ENCODE measurements around the gene TANC2. TPM values are rescaled to one million over a fixed set of nuclear protein-coding genes. Genes with fewer than 3 reads are reported as not detected.
"Not testable (repeated sequence)": the region's sequence is repeated elsewhere in the genome, so short reads cannot be mapped to it uniquely, and the experiment has no call there.

Gene TANC2
- total RNA-seq, 1 donor from 2014 or later: 1.0 TPM

GRCh38 chr17:62968445-62968923 is 2.4 kb downstream of the TANC2 start:
- peak; percentile 44 for DNase-seq (ENCODE audit: low spot score)
- no peaks in the 10 kb centered on the region for H3K36me3 Mint-ChIP-seq (ENCODE audit: low read depth)
- H3K27ac Mint-ChIP-seq: no peak overlapping the region
- peaks cover 4% of the 10 kb centered on the region for H3K9me3 Mint-ChIP-seq
- H3K4me1 Mint-ChIP-seq (ENCODE audit: low read depth): peaks cover 30% of the 10 kb centered on the region
- peaks cover 46% of the 10 kb centered on the region for H3K27me3 Mint-ChIP-seq (ENCODE audit: insufficient read depth)
- intact Hi-C loops (cut with micrococcal nuclease): loop anchor here (1.0 to 5.0 kb wide), 5 partner anchors 243 to 546 kb away; partner anchors contain the start of gene METTL2A
- H3K4me3 Mint-ChIP-seq: peak overlapping the region; percentile 47

GRCh38 chr17:62970610-62971009 is 4.6 kb downstream of the TANC2 start:
- peaks cover under 1% of the 10 kb centered on the region for H3K9me3 Mint-ChIP-seq
- DNase-seq (ENCODE audit: low spot score): no peak
- H3K4me1 Mint-ChIP-seq (ENCODE audit: low read depth): peaks cover 19% of the 10 kb centered on the region
- H3K27ac Mint-ChIP-seq: no peak overlapping the region
- intact Hi-C loops (cut with micrococcal nuclease): no loop called here
- peaks cover 39% of the 10 kb centered on the region for H3K27me3 Mint-ChIP-seq (ENCODE audit: insufficient read depth)
- H3K36me3 Mint-ChIP-seq (ENCODE audit: low read depth): no peaks in the 10 kb centered on the region
- H3K4me3 Mint-ChIP-seq: no peak overlapping the region

- DNase-seq (ENCODE audit: low spot score): no peak
- intact Hi-C loops (cut with micrococcal nuclease): no loop called here
- H3K27ac Mint-ChIP-seq: no peak overlapping the region
- H3K9me3 Mint-ChIP-seq: peaks cover 3% of the 10 kb centered on the region
- H3K27me3 Mint-ChIP-seq (ENCODE audit: insufficient read depth): peaks cover 36% of the 10 kb centered on the region
- no peak overlapping the region for H3K4me3 Mint-ChIP-seq
- no peaks in the 10 kb centered on the region for H3K36me3 Mint-ChIP-seq (ENCODE audit: low read depth)
- H3K4me1 Mint-ChIP-seq (ENCODE audit: low read depth): peaks cover 15% of the 10 kb centered on the region
Measured at GRCh38 chr17:62971853-62972252, 5.8 kb downstream of the TANC2 start.

GRCh38 chr17:62974788-62975187 is 8.8 kb downstream of the TANC2 start:
- DNase-seq (ENCODE audit: low spot score): no peak
- Mint-ChIP-seq H3K4me1 (ENCODE audit: low read depth) (no peaks in the 10 kb centered on the region), H3K27me3 (ENCODE audit: insufficient read depth) (peaks cover 15% of the 10 kb centered on the region), H3K36me3 (ENCODE audit: low read depth) (no peaks in the 10 kb centered on the region), H3K4me3 (no peak overlapping the region), H3K27ac (no peak overlapping the region), H3K9me3 (peaks cover 4% of the 10 kb centered on the region)
- intact Hi-C loops (cut with micrococcal nuclease): no loop called here

GRCh38 chr17:62975206-62975605 is 9.2 kb downstream of the TANC2 start:
- Mint-ChIP-seq H3K9me3 (peaks cover 4% of the 10 kb centered on the region), H3K27me3 (ENCODE audit: insufficient read depth) (peaks cover 15% of the 10 kb centered on the region), H3K36me3 (ENCODE audit: low read depth) (no peaks in the 10 kb centered on the region), H3K4me1 (ENCODE audit: low read depth) (no peaks in the 10 kb centered on the region), H3K4me3 (no peak overlapping the region), H3K27ac (no peak overlapping the region)
- no peak for DNase-seq (ENCODE audit: low spot score)
- intact Hi-C loops (cut with micrococcal nuclease): no loop called here

GRCh38 chr17:62976643-62977231 is 10.7 kb downstream of the TANC2 start:
- intact Hi-C loops (cut with micrococcal nuclease); H3K27ac Mint-ChIP-seq; H3K4me3 Mint-ChIP-seq; H3K9me3 Mint-ChIP-seq; DNase-seq (ENCODE audit: low spot score); H3K27me3 Mint-ChIP-seq (ENCODE audit: insufficient read depth); H3K4me1 Mint-ChIP-seq (ENCODE audit: low read depth); H3K36me3 Mint-ChIP-seq (ENCODE audit: low read depth): not testable (repeated sequence)

GRCh38 chr17:62980842-62981241 is 14.8 kb downstream of the TANC2 start:
- no peaks in the 10 kb centered on the region for H3K27me3 Mint-ChIP-seq (ENCODE audit: insufficient read depth)
- DNase-seq (ENCODE audit: low spot score): no peak
- intact Hi-C loops (cut with micrococcal nuclease): no loop called here
- H3K9me3 Mint-ChIP-seq: peaks cover 29% of the 10 kb centered on the region
- H3K27ac Mint-ChIP-seq: no peak overlapping the region
- no peaks in the 10 kb centered on the region for H3K4me1 Mint-ChIP-seq (ENCODE audit: low read depth)
- H3K36me3 Mint-ChIP-seq (ENCODE audit: low read depth): no peaks in the 10 kb centered on the region
- H3K4me3 Mint-ChIP-seq: no peak overlapping the region

- no peak overlapping the region for H3K4me3 Mint-ChIP-seq
- peaks cover 31% of the 10 kb centered on the region for H3K9me3 Mint-ChIP-seq
- no peak overlapping the region for H3K27ac Mint-ChIP-seq
- H3K4me1 Mint-ChIP-seq (ENCODE audit: low read depth): no peaks in the 10 kb centered on the region
- no peaks in the 10 kb centered on the region for H3K36me3 Mint-ChIP-seq (ENCODE audit: low read depth)
- no peaks in the 10 kb centered on the region for H3K27me3 Mint-ChIP-seq (ENCODE audit: insufficient read depth)
- intact Hi-C loops (cut with micrococcal nuclease): no loop called here
- DNase-seq (ENCODE audit: low spot score): no peak
Measured at GRCh38 chr17:62981933-62982332, 15.9 kb downstream of the TANC2 start.

GRCh38 chr17:62984801-62985200 is 18.8 kb downstream of the TANC2 start:
- Mint-ChIP-seq H3K36me3 (ENCODE audit: low read depth) (no peaks in the 10 kb centered on the region), H3K4me3 (no peak overlapping the region), H3K27me3 (ENCODE audit: insufficient read depth) (no peaks in the 10 kb centered on the region), H3K4me1 (ENCODE audit: low read depth) (no peaks in the 10 kb centered on the region), H3K9me3 (peaks cover 31% of the 10 kb centered on the region), H3K27ac (no peak overlapping the region)
- intact Hi-C loops (cut with micrococcal nuclease): no loop called here
- no peak for DNase-seq (ENCODE audit: low spot score)

GRCh38 chr17:62986549-62986948 is 20.5 kb downstream of the TANC2 start:
- no peak for DNase-seq (ENCODE audit: low spot score)
- Mint-ChIP-seq H3K27ac (no peak overlapping the region), H3K9me3 (peaks cover 31% of the 10 kb centered on the region), H3K36me3 (ENCODE audit: low read depth) (no peaks in the 10 kb centered on the region), H3K27me3 (ENCODE audit: insufficient read depth) (no peaks in the 10 kb centered on the region), H3K4me3 (no peak overlapping the region), H3K4me1 (ENCODE audit: low read depth) (no peaks in the 10 kb centered on the region)
- intact Hi-C loops (cut with micrococcal nuclease): no loop called here

GRCh38 chr17:62987136-62987535 is 21.1 kb downstream of the TANC2 start:
- H3K27ac Mint-ChIP-seq: no peak overlapping the region
- intact Hi-C loops (cut with micrococcal nuclease): no loop called here

GRCh38 chr17:62989501-62989900 is 23.5 kb downstream of the TANC2 start:
- intact Hi-C loops (cut with micrococcal nuclease): no loop called here

More at GRCh38 chr17:62987136-62987535, 21.1 kb downstream of the TANC2 start:
- Mint-ChIP-seq H3K36me3 (ENCODE audit: low read depth) (no peaks in the 10 kb centered on the region), H3K4me1 (ENCODE audit: low read depth) (no peaks in the 10 kb centered on the region), H3K9me3 (peaks cover 31% of the 10 kb centered on the region), H3K4me3 (no peak overlapping the region), H3K27me3 (ENCODE audit: insufficient read depth) (no peaks in the 10 kb centered on the region)
- DNase-seq (ENCODE audit: low spot score): no peak

GRCh38 chr17:62994931-62995330 is 28.9 kb downstream of the TANC2 start:
- H3K27ac Mint-ChIP-seq: no peak overlapping the region
- DNase-seq (ENCODE audit: low spot score): no peak
- H3K36me3 Mint-ChIP-seq (ENCODE audit: low read depth): no peaks in the 10 kb centered on the region
- no peaks in the 10 kb centered on the region for H3K4me1 Mint-ChIP-seq (ENCODE audit: low read depth)
- no peak overlapping the region for H3K4me3 Mint-ChIP-seq
- intact Hi-C loops (cut with micrococcal nuclease): no loop called here
- peaks cover 11% of the 10 kb centered on the region for H3K27me3 Mint-ChIP-seq (ENCODE audit: insufficient read depth)
- H3K9me3 Mint-ChIP-seq: no peaks in the 10 kb centered on the region

More at GRCh38 chr17:62989501-62989900, 23.5 kb downstream of the TANC2 start:
- Mint-ChIP-seq H3K4me1 (ENCODE audit: low read depth) (no peaks in the 10 kb centered on the region), H3K9me3 (peaks cover 19% of the 10 kb centered on the region), H3K36me3 (ENCODE audit: low read depth) (no peaks in the 10 kb centered on the region), H3K27ac (no peak overlapping the region), H3K4me3 (no peak overlapping the region), H3K27me3 (ENCODE audit: insufficient read depth) (peaks cover 9% of the 10 kb centered on the region)
- DNase-seq (ENCODE audit: low spot score): no peak

Data from activated T-helper 1 cell treated with anti-CD3 and anti-CD28 coated beads, Interleukin-12 subunit alpha, Interleukin-12 subunit beta, Interleukin-2, Interleukin-4 antibody, amounts not matched to agents 30 ng/mL and 10 ng/mL and 1 ng/mL, durations not matched to agents 14 hours and 24 hours and 36 hours (primary cell).